PC-9 (cell line): Measurements from ENCODE around the gene SCAP.

ENCODE experiments used
- CTCF ChIP-seq: fragments of 200-600 bp; sonication (generic); conservative IDR thresholded peaks from 2 replicates; pipeline ENCODE4 v1.6.1; 2017; ENCODE audit warnings: mixed run types, antibody characterized with exemption, mild to moderate bottlenecking, moderate library complexity
- EZH2 ChIP-seq: fragments of 200-600 bp; sonication (generic); IDR thresholded peaks from 2 replicates; pipeline ENCODE4 v1.8.0; 2017; ENCODE audit warnings: antibody characterized with exemption, low read depth

- TF ChIP-seq CTCF (no peak), EZH2 (no peak)
Measured at GRCh38 chr3:47432673-47433072, 43.1 kb downstream of the SCAP start.
